ENCODE results near the gene DIAPH3.

The DIAPH3 gene

DNA sequence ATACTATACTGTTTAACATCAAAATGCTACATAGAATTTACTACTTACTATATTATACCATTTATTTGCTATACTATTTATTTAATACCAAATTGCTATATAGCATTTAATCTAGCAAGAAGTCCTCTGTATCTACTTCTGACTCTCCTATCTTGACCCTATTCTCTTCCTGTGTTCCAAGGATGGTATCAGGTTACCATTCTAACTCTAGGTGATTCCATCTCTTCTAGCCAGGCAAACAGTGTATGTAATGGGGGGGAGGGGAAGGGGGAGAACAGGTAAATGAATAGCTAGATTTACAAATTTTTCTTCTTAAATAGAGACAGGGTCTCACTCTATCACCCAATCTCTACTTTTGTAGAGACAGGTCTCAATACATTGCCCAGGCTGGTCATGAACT lies 200.3 kb downstream of the DIAPH3 start:
- H3K27me3 ChIP-seq (ENCODE audit: control insufficient read depth in 3 of 3, insufficient read depth in 3 of 3, low read depth in 1 of 3, low read length in 3 of 3) = no peaks in the 10 kb centered on the region
- H2AFZ ChIP-seq (ENCODE audit: low read length) = no peak overlapping the region
- no peak overlapping the region for H3K4me2 ChIP-seq (ENCODE audit: insufficient read depth, low read length, poor library complexity, severe bottlenecking)
- no peaks in the 10 kb centered on the region for H3K79me1 ChIP-seq (ENCODE audit: low read depth, low read length)
- H3K14ac ChIP-seq (ENCODE audit: low read length) = no peak overlapping the region
- no peak overlapping the region for H2BK5ac ChIP-seq (ENCODE audit: low read length)
- no peaks in the 10 kb centered on the region for H3K9me3 ChIP-seq (replicated peaks in 1 of 2; ENCODE audit: control insufficient read depth in 2 of 2, insufficient read depth in 1 of 2, low read depth in 1 of 2, low read length in 2 of 2)
- no peak overlapping the region for H2BK120ac ChIP-seq (ENCODE audit: low read depth, low read length)
- no peak overlapping the region for H3K9ac ChIP-seq (ENCODE audit: low read depth, low read length, poor library complexity)
- H3K4me3 ChIP-seq (ENCODE audit: low read length in 2 of 2) = no peak overlapping the region
- H4K8ac ChIP-seq (ENCODE audit: low read depth, low read length) = no peak overlapping the region
- no peak overlapping the region for H3K23ac ChIP-seq (ENCODE audit: low read depth, low read length, poor library complexity)
- no peak for DNase-seq (ENCODE audit: low spot score)
- H3K4me1 ChIP-seq (ENCODE audit: control insufficient read depth in 2 of 2, insufficient read depth in 1 of 2, low read depth in 1 of 2, low read length in 2 of 2) = peaks cover 0 to 1% of the 10 kb centered on the region in 2 donors
- no peak overlapping the region for H2BK15ac ChIP-seq (ENCODE audit: low read length)
- H2AK5ac ChIP-seq (ENCODE audit: low read depth, low read length) = no peak overlapping the region
- no peak overlapping the region for H3K18ac ChIP-seq (ENCODE audit: low read length)
- H3K36me3 ChIP-seq (replicated peaks in 1 of 2; ENCODE audit: control insufficient read depth in 2 of 2, insufficient read depth in 2 of 2, low read length in 2 of 2) = peaks cover 2 to 16% of the 10 kb centered on the region in 2 donors
- no peak overlapping the region for H2BK12ac ChIP-seq (ENCODE audit: low read length)
- H3K4ac ChIP-seq (ENCODE audit: low read length) = no peak overlapping the region
- H4K91ac ChIP-seq (ENCODE audit: low read depth, low read length, poor library complexity) = no peak overlapping the region
- no peak overlapping the region for H3K27ac ChIP-seq (replicated peaks; ENCODE audit: low read length)

DNA sequence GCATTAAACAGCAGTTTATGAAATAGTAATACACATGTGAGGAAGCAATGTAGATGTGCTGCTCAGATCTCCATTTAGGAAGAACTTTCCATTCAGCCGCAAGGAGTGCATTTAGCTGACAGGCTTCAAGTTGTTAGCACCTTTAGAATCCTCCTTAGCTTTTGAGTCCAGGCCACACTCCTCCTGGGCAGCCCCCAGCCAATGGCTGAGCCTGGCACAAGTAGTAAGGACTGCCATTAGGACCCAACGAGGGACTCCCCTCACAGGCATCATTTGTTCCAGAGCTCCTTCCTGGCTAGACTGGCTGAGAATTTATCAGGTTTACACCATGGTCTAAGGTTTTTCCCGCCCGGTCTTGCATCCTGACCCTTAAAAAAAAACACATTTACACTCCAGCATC lies 201.4 kb downstream of the DIAPH3 start:
- H3K4me3 ChIP-seq (ENCODE audit: low read length in 2 of 2) = no peak overlapping the region
- no peak overlapping the region for H2AFZ ChIP-seq (ENCODE audit: low read length)
- H2BK120ac ChIP-seq (ENCODE audit: low read depth, low read length) = no peak overlapping the region
- no peak overlapping the region for H3K4ac ChIP-seq (ENCODE audit: low read length)
- no peak overlapping the region for H3K14ac ChIP-seq (ENCODE audit: low read length)
- no peak overlapping the region for H2BK5ac ChIP-seq (ENCODE audit: low read length)
- H4K91ac ChIP-seq (ENCODE audit: low read depth, low read length, poor library complexity) = no peak overlapping the region
- H2BK12ac ChIP-seq (ENCODE audit: low read length) = no peak overlapping the region
- H3K18ac ChIP-seq (ENCODE audit: low read length) = no peak overlapping the region
- H2AK5ac ChIP-seq (ENCODE audit: low read depth, low read length) = no peak overlapping the region
- H3K79me1 ChIP-seq (ENCODE audit: low read depth, low read length) = no peaks in the 10 kb centered on the region
- no peak overlapping the region for H2BK15ac ChIP-seq (ENCODE audit: low read length)
- no peaks in the 10 kb centered on the region for H3K9me3 ChIP-seq (replicated peaks in 1 of 2; ENCODE audit: control insufficient read depth in 2 of 2, insufficient read depth in 1 of 2, low read depth in 1 of 2, low read length in 2 of 2)
- H4K8ac ChIP-seq (ENCODE audit: low read depth, low read length) = no peak overlapping the region
- peaks cover 0 to 1% of the 10 kb centered on the region in 2 donors for H3K4me1 ChIP-seq (ENCODE audit: control insufficient read depth in 2 of 2, insufficient read depth in 1 of 2, low read depth in 1 of 2, low read length in 2 of 2)
- no CpG with 5 or more reads among the region's 4 CpGs for WGBS, 2 donors (ENCODE audit: extremely low coverage in 2 of 2, insufficient read length in 2 of 2, insufficient replicate concordance in 1 of 2)
- H3K27me3 ChIP-seq (ENCODE audit: control insufficient read depth in 3 of 3, insufficient read depth in 3 of 3, low read depth in 1 of 3, low read length in 3 of 3) = no peaks in the 10 kb centered on the region
- no peak overlapping the region for H3K4me2 ChIP-seq (ENCODE audit: insufficient read depth, low read length, poor library complexity, severe bottlenecking)
- no peak for DNase-seq (ENCODE audit: low spot score)
- peaks cover 2 to 14% of the 10 kb centered on the region in 2 donors for H3K36me3 ChIP-seq (replicated peaks in 1 of 2; ENCODE audit: control insufficient read depth in 2 of 2, insufficient read depth in 2 of 2, low read length in 2 of 2)
- H3K23ac ChIP-seq (ENCODE audit: low read depth, low read length, poor library complexity) = no peak overlapping the region
- no peak overlapping the region for H3K27ac ChIP-seq (replicated peaks; ENCODE audit: low read length)
- H3K9ac ChIP-seq (ENCODE audit: low read depth, low read length, poor library complexity) = no peak overlapping the region

DNA sequence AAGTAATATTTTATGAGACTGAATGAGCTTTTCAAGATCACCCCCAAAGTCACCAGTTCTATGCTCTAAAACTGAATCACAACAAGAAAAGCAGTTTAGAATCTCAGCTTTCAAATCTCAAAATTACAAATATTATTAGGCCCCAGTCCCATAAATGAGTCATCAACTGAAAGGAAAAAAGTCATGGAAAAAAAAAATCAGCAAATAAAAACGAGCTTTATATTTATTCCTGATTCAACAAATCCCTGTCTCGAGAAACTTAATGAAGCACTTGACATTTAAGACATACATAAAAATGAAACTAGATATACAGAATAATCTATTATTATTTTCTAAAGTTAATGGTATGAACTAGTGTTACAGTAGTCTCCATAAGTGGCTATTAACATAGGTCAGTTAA lies 203.0 kb downstream of the DIAPH3 start:
- no peak overlapping the region for H3K4ac ChIP-seq (ENCODE audit: low read length)
- H3K27me3 ChIP-seq (ENCODE audit: control insufficient read depth in 3 of 3, insufficient read depth in 3 of 3, low read depth in 1 of 3, low read length in 3 of 3) = no peaks in the 10 kb centered on the region
- H2BK12ac ChIP-seq (ENCODE audit: low read length) = no peak overlapping the region
- no peak overlapping the region for H3K14ac ChIP-seq (ENCODE audit: low read length)
- H2BK5ac ChIP-seq (ENCODE audit: low read length) = no peak overlapping the region
- H3K27ac ChIP-seq (replicated peaks; ENCODE audit: low read length) = no peak overlapping the region
- no peak overlapping the region for H2AK5ac ChIP-seq (ENCODE audit: low read depth, low read length)
- no peak for DNase-seq (ENCODE audit: low spot score)
- H3K4me3 ChIP-seq (ENCODE audit: low read length in 2 of 2) = no peak overlapping the region
- H3K4me1 ChIP-seq (ENCODE audit: control insufficient read depth in 2 of 2, insufficient read depth in 1 of 2, low read depth in 1 of 2, low read length in 2 of 2) = no peaks in the 10 kb centered on the region
- no peak overlapping the region for H4K8ac ChIP-seq (ENCODE audit: low read depth, low read length)
- H3K4me2 ChIP-seq (ENCODE audit: insufficient read depth, low read length, poor library complexity, severe bottlenecking) = no peak overlapping the region
- H2AFZ ChIP-seq (ENCODE audit: low read length) = no peak overlapping the region
- H4K91ac ChIP-seq (ENCODE audit: low read depth, low read length, poor library complexity) = no peak overlapping the region
- peaks cover 0 to 3% of the 10 kb centered on the region in 2 donors for H3K9me3 ChIP-seq (replicated peaks in 1 of 2; ENCODE audit: control insufficient read depth in 2 of 2, insufficient read depth in 1 of 2, low read depth in 1 of 2, low read length in 2 of 2)
- no peak overlapping the region for H3K9ac ChIP-seq (ENCODE audit: low read depth, low read length, poor library complexity)
- H3K23ac ChIP-seq (ENCODE audit: low read depth, low read length, poor library complexity) = no peak overlapping the region
- no peak overlapping the region for H2BK15ac ChIP-seq (ENCODE audit: low read length)
- H2BK120ac ChIP-seq (ENCODE audit: low read depth, low read length) = no peak overlapping the region
- WGBS, 2 donors (ENCODE audit: extremely low coverage in 2 of 2, insufficient read length in 2 of 2, insufficient replicate concordance in 1 of 2) = no CpG with 5 or more reads among the region's 2 CpGs
- H3K36me3 ChIP-seq (replicated peaks in 1 of 2; ENCODE audit: control insufficient read depth in 2 of 2, insufficient read depth in 2 of 2, low read length in 2 of 2) = peaks cover 2 to 11% of the 10 kb centered on the region in 2 donors
- no peak overlapping the region for H3K18ac ChIP-seq (ENCODE audit: low read length)
- H3K79me1 ChIP-seq (ENCODE audit: low read depth, low read length) = no peaks in the 10 kb centered on the region

DNA sequence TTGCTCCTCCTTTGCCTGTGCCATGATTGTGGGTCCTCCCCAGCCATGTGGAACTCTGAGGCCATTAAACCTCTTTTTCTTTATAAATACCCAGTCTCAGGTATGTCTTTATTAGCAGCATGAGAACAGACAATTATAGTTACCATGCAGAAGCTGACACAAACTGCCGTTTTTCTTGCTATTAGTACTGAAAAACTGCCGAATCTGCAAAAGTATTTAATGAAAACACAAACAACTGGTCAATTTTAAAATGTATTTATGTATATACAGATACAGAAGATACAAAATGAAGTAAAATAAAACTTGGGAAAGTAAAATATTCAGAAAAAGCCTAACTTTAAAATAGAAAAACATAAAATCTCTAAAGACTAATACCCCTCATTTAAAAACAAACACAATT lies 206.3 kb downstream of the DIAPH3 start:
- H4K91ac ChIP-seq (ENCODE audit: low read depth, low read length, poor library complexity) = no peak overlapping the region
- H4K8ac ChIP-seq (ENCODE audit: low read depth, low read length) = no peak overlapping the region
- DNase-seq (ENCODE audit: low spot score) = no peak
- no peak overlapping the region for H2BK120ac ChIP-seq (ENCODE audit: low read depth, low read length)
- no peak overlapping the region for H2BK12ac ChIP-seq (ENCODE audit: low read length)
- H3K36me3 ChIP-seq (replicated peaks in 1 of 2; ENCODE audit: control insufficient read depth in 2 of 2, insufficient read depth in 2 of 2, low read length in 2 of 2) = peaks cover 2 to 11% of the 10 kb centered on the region in 2 donors
- no peak overlapping the region for H3K23ac ChIP-seq (ENCODE audit: low read depth, low read length, poor library complexity)
- H2BK15ac ChIP-seq (ENCODE audit: low read length) = no peak overlapping the region
- H3K18ac ChIP-seq (ENCODE audit: low read length) = no peak overlapping the region
- H3K4me3 ChIP-seq (ENCODE audit: low read length in 2 of 2) = no peak overlapping the region
- H3K79me1 ChIP-seq (ENCODE audit: low read depth, low read length) = no peaks in the 10 kb centered on the region
- H3K27me3 ChIP-seq (ENCODE audit: control insufficient read depth in 3 of 3, insufficient read depth in 3 of 3, low read depth in 1 of 3, low read length in 3 of 3) = no peaks in the 10 kb centered on the region
- WGBS, 2 donors (ENCODE audit: extremely low coverage in 2 of 2, insufficient read length in 2 of 2, insufficient replicate concordance in 1 of 2) = no CpG with 5 or more reads among the region's 2 CpGs
- H3K9ac ChIP-seq (ENCODE audit: low read depth, low read length, poor library complexity) = no peak overlapping the region
- H3K9me3 ChIP-seq (replicated peaks in 1 of 2; ENCODE audit: control insufficient read depth in 2 of 2, insufficient read depth in 1 of 2, low read depth in 1 of 2, low read length in 2 of 2) = peaks cover 0 to 3% of the 10 kb centered on the region in 2 donors
- H3K4me2 ChIP-seq (ENCODE audit: insufficient read depth, low read length, poor library complexity, severe bottlenecking) = no peak overlapping the region
- no peak overlapping the region for H3K14ac ChIP-seq (ENCODE audit: low read length)
- no peaks in the 10 kb centered on the region for H3K4me1 ChIP-seq (ENCODE audit: control insufficient read depth in 2 of 2, insufficient read depth in 1 of 2, low read depth in 1 of 2, low read length in 2 of 2)
- no peak overlapping the region for H2AFZ ChIP-seq (ENCODE audit: low read length)
- no peak overlapping the region for H2AK5ac ChIP-seq (ENCODE audit: low read depth, low read length)
- H3K4ac ChIP-seq (ENCODE audit: low read length) = no peak overlapping the region
- H2BK5ac ChIP-seq (ENCODE audit: low read length) = no peak overlapping the region
- H3K27ac ChIP-seq (replicated peaks; ENCODE audit: low read length) = no peak overlapping the region
